ENCODE data around the gene DTD2.
"Not testable (repeated sequence)": the region's sequence is repeated elsewhere in the genome, so short reads cannot be mapped to it uniquely, and the experiment has no call there.

Gene DTD2

GRCh38 chr14:31442284-31442683 is 15.0 kb downstream of the DTD2 start:
- DNase-seq (ENCODE audit: low read depth in 2 of 2, low spot score in 1 of 2): no peak

GRCh38 chr14:31441273-31442111 is 15.8 kb downstream of the DTD2 start:
- no peak for DNase-seq (ENCODE audit: low read depth in 2 of 2, low spot score in 1 of 2)

GRCh38 chr14:31440280-31440679 is 17.0 kb downstream of the DTD2 start:
- no peak for DNase-seq (ENCODE audit: low read depth in 2 of 2, low spot score in 1 of 2)

GRCh38 chr14:31439561-31439960 is 17.7 kb downstream of the DTD2 start:
- DNase-seq (ENCODE audit: low read depth in 2 of 2, low spot score in 1 of 2): no peak

- DNase-seq (ENCODE audit: low read depth in 2 of 2, low spot score in 1 of 2): not testable (repeated sequence)
These were observed 20.1 kb downstream of the DTD2 start for GRCh38 chr14:31437045-31437691.

GRCh38 chr14:31435276-31435675 is 22.0 kb downstream of the DTD2 start:
- no peak for DNase-seq (ENCODE audit: low read depth in 2 of 2, low spot score in 1 of 2)

- DNase-seq (ENCODE audit: low read depth in 2 of 2, low spot score in 1 of 2): no peak
These were observed 26.6 kb downstream of the DTD2 start for GRCh38 chr14:31430634-31431264.

GRCh38 chr14:31429791-31430190 is 27.5 kb downstream of the DTD2 start:
- DNase-seq (ENCODE audit: low read depth in 2 of 2, low spot score in 1 of 2): no peak

GRCh38 chr14:31428011-31428410 is 29.3 kb downstream of the DTD2 start:
- DNase-seq (ENCODE audit: low read depth in 2 of 2, low spot score in 1 of 2): no peak

- no peak for DNase-seq (ENCODE audit: low read depth in 2 of 2, low spot score in 1 of 2)
These were observed 30.6 kb downstream of the DTD2 start for GRCh38 chr14:31426663-31427062.

- DNase-seq (ENCODE audit: low read depth in 2 of 2, low spot score in 1 of 2): no peak
These were observed 31.4 kb downstream of the DTD2 start for GRCh38 chr14:31425905-31426304.

- no peak for DNase-seq (ENCODE audit: low read depth in 2 of 2, low spot score in 1 of 2)
These were observed 36.1 kb downstream of the DTD2 start for GRCh38 chr14:31421200-31421599.

- DNase-seq (ENCODE audit: low read depth in 2 of 2, low spot score in 1 of 2): peak; percentile 82 to 83
These were observed 36.8 kb downstream of the DTD2 start, which contains the start of gene HEATR5A for GRCh38 chr14:31420319-31421111. HEATR5A (minus strand) TSS chr14:31420550; CDS start chr14:31402975, 17,575 bp downstream.

- peak in 1 of 2 donors; percentile 1 for DNase-seq (ENCODE audit: low read depth in 2 of 2, low spot score in 1 of 2)
These were observed 37.4 kb downstream of the DTD2 start for GRCh38 chr14:31419967-31420318.

GRCh38 chr14:31419179-31419966 is 37.9 kb downstream of the DTD2 start:
- no peak for DNase-seq (ENCODE audit: low read depth in 2 of 2, low spot score in 1 of 2)

GRCh38 chr14:31418440-31418839 is 38.9 kb downstream of the DTD2 start:
- DNase-seq (ENCODE audit: low read depth in 2 of 2, low spot score in 1 of 2): no peak

- no peak for DNase-seq (ENCODE audit: low read depth in 2 of 2, low spot score in 1 of 2)
These were observed 43.0 kb downstream of the DTD2 start for GRCh38 chr14:31414190-31414833.

GRCh38 chr14:31411218-31411727 is 46.0 kb downstream of the DTD2 start:
- no peak for DNase-seq (ENCODE audit: low read depth in 2 of 2, low spot score in 1 of 2)

GRCh38 chr14:31410048-31410650 is 47.2 kb downstream of the DTD2 start:
- DNase-seq (ENCODE audit: low read depth in 2 of 2, low spot score in 1 of 2): no peak

Data from stimulated activated CD8-positive, alpha-beta memory T cell treated with anti-CD3 and anti-CD28 coated beads, Interleukin-4, amount 100 ng/mL, for 4 hours (primary cell).